DMS 273 (cell line): Measurements from ENCODE around the gene LIME1.

Source experiments
- DNase-seq: peaks from one replicate; lab custom pipeline; 2025; ENCODE audit not compliant: unreplicated experiment; lab: John Stamatoyannopoulos, UW

The LIME1 gene

DNA sequence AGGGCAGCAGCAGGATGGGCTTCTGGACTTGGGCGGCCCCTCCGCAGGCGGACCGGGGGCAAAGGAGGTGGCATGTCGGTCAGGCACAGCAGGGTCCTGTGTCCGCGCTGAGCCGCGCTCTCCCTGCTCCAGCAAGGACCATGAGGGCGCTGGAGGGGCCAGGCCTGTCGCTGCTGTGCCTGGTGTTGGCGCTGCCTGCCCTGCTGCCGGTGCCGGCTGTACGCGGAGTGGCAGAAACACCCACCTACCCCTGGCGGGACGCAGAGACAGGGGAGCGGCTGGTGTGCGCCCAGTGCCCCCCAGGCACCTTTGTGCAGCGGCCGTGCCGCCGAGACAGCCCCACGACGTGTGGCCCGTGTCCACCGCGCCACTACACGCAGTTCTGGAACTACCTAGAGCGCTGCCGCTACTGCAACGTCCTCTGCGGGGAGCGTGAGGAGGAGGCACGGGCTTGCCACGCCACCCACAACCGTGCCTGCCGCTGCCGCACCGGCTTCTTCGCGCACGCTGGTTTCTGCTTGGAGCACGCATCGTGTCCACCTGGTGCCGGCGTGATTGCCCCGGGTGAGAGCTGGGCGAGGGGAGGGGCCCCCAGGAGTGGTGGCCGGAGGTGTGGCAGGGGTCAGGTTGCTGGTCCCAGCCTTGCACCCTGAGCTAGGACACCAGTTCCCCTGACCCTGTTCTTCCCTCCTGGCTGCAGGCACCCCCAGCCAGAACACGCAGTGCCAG is 39.7 kb upstream of the LIME1 start, which contains the start of gene TNFRSF6B:
TSS of gene TNFRSF6B (plus strand) at position 25 of the 729 bp plus-strand sequence. CDS start at position 141, 116 bp downstream.
- DNase-seq: peak; percentile 64

- peak; percentile 55 for DNase-seq
These were observed 39.1 kb upstream of the LIME1 start for GRCh38 chr20:63697357-63697867.

DNA sequence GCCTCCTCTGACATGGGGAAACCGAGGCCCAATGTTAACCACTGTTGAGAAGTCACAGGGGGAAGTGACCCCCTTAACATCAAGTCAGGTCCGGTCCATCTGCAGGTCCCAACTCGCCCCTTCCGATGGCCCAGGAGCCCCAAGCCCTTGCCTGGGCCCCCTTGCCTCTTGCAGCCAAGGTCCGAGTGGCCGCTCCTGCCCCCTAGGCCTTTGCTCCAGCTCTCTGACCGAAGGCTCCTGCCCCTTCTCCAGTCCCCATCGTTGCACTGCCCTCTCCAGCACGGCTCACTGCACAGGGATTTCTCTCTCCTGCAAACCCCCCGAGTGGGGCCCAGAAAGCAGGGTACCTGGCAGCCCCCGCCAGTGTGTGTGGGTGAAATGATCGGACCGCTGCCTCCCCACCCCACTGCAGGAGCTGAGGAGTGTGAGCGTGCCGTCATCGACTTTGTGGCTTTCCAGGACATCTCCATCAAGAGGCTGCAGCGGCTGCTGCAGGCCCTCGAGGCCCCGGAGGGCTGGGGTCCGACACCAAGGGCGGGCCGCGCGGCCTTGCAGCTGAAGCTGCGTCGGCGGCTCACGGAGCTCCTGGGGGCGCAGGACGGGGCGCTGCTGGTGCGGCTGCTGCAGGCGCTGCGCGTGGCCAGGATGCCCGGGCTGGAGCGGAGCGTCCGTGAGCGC is 38.5 kb upstream of the LIME1 start:
- DNase-seq: no peak

- DNase-seq: peak; percentile 66
These were observed 37.6 kb upstream of the LIME1 start for GRCh38 chr20:63698739-63699465.

GRCh38 chr20:63699466-63700198 is 36.8 kb upstream of the LIME1 start:
- DNase-seq: no peak

- no peak for DNase-seq
These were observed 36.0 kb upstream of the LIME1 start for GRCh38 chr20:63700199-63701050.

DNA sequence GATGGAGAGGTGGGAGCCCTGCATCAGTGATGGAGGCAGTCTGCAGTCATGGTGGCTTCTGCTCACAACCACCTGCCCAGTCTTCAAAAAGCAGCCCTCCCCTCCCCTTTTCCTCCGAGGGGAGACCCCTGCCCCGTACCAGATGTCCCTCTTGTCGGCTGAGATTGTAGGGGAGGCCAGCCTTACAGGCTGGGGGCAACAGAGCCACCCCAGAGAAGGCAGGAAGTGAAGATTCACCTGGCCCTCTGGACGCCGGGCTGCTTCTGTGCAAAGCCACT is 35.5 kb upstream of the LIME1 start:
- no peak for DNase-seq

DNA sequence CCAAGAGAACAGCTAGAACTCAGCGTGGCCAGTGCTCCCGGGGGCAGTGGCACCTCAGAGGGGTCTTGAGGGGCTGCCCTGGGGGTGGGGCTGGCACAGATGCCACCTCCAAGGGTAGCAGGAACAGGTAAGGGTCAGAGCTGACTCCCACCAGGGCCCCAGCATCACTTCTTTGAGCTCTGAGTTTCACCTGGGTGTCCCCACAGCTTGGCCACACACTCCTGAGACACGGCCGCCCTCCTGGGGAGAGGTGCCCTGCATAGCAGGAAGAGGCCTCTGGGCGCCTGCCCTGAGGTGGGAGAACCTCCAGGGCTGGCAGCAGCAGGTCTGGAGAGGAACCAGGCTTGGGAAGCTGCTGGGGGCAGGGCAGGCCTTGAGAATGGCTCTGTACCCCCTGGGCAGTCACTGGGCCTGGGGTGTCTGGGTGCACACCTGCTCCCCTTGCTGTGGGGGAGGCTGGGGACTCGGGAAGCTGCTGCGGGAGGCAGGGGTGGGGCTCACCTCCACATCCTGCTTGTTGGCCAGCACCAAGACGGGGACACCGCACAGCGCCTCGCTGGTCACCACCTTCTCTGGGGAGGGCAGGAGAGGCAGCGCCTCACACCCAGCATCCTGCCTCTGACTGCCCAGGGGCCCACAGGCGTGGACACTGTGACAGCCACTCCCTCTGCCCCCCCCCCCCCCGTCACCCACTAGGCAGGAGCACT is 35.0 kb upstream of the LIME1 start:
- no peak for DNase-seq

- DNase-seq: no peak
These were observed 34.3 kb upstream of the LIME1 start for GRCh38 chr20:63702036-63702665.

DNA sequence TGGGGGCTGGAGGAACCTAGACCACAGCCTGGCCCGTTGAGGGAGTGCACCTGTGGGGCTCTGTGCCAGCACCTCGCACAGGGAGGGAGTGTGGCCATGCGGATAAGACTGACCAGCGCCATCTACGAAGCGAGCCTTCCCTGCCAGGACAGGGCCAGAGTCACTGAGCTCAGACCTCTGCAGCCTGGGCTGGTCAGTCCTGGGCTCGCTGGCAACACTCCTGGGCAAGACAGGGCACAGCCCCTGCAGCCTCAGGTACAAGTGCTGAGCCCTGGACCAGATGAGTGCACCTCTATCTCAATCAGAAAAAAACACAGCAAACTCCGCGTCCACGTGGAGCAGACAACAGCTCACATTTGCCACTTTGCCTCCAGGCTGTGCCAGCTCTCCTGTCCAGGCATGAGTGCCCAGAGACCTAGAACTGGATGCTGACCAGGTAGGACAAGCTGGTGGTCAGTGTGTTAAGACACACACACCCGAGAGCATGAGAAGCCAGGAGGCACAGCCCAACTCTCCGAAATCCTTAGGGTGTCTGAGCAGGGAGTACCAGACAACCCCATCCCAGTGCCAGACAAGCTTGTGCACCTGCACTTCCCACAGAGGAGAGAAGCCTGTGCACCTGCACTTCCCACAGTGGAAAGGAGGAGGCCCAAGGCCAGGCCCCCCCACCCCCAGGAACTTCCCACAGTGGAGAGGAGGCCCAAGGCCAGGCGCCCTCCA is 33.6 kb upstream of the LIME1 start:
- DNase-seq: no peak

- no peak for DNase-seq
These were observed 32.9 kb upstream of the LIME1 start for GRCh38 chr20:63703471-63703975.

DNA sequence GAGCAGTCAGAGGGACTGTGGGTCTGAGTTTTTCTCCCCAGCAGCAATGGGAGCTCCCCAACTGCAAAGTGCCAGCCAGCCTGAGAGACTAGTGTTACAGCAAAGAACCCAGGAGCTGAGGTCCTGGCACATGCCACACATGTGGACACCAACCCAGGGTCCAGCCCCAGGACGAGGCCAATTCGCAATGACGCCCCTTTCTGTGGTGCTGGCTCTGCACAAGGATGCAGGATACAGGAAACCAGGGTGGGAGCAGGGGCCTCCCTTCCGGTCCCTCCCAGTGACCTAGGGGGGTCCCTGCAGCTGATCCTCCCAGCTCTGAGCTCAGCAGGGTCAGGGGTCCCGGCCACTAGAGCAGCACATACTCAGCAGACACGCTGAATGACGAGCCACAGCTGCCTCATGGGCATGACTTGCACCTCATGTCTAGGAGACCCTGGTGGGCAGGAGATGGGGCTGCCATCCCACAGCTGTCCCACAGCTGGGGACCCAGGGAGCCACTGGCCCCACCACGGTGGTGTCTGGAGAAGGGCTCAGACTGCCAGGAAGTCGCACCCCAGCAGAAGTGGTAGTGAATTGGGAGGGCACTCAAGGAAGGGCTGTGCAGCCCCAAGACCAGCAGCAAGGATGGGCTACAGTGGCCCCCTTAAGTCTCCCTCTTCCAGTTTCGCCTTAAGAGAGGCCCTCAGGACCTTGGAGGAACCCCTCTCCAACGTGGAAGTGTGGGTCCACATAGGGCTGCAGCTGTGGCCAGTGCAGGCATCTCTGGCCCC is 32.3 kb upstream of the LIME1 start:
- DNase-seq: no peak

DNA sequence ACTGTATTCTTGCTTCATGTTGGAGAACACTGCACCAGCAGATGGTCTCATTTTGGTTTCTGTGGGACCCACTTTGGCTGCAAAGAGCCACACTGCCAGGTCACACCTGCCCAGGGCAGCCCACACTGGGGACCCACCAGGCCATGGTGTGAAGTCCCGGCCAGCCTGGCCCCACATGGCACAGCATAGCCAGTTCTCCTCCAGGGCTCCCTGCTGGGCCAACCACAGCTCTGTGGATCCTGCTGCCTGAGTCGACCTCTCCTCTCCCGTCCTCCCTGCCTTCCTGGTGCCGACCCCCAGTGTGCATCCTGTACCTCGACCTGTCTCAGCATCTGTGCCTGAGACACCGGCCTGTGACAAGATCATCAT is 31.7 kb upstream of the LIME1 start:
- no peak for DNase-seq

GRCh38 chr20:63705232-63706026 is 31.0 kb upstream of the LIME1 start:
- DNase-seq: no peak

GRCh38 chr20:63706027-63706695 is 30.3 kb upstream of the LIME1 start:
- DNase-seq: no peak

- peak; percentile 80 for DNase-seq
These were observed 29.5 kb upstream of the LIME1 start for GRCh38 chr20:63706852-63707557.
